GM19239 (cell line): ENCODE data around the gene VASH2.
"Not testable (repeated sequence)": the region's sequence is repeated elsewhere in the genome, so short reads cannot be mapped to it uniquely, and the experiment has no call there.

Source experiments
- DNase-seq: peaks from one replicate; pipeline ENCODE4 v3.0.0; 2011; ENCODE audit warnings: low spot score; ENCODE audit not compliant: insufficient read length
- FAIRE-seq: peaks from 2 replicates; lab custom pipeline; 2011; peaks lifted over from hg19 to GRCh38; lab: Jason Lieb, UNC

Gene VASH2

GRCh38 chr1:213017447-213018273 is 67.3 kb downstream of the VASH2 start:
- FAIRE-seq (no peak), DNase-seq (no peak)

- FAIRE-seq (no peak), DNase-seq (no peak)
Observed at GRCh38 chr1:213019450-213019849, 69.1 kb downstream of the VASH2 start.

- no peak for DNase-seq
- no peak for FAIRE-seq
Observed at GRCh38 chr1:213020016-213020415, 69.7 kb downstream of the VASH2 start.

GRCh38 chr1:213027024-213027423 is 76.7 kb downstream of the VASH2 start:
- not testable (repeated sequence) for FAIRE-seq, DNase-seq

- FAIRE-seq (no peak), DNase-seq (no peak)
Observed at GRCh38 chr1:213032651-213033050, 82.3 kb downstream of the VASH2 start.

GRCh38 chr1:213034713-213035112 is 84.4 kb downstream of the VASH2 start:
- no peak for DNase-seq
- no peak for FAIRE-seq

- DNase-seq (no peak), FAIRE-seq (no peak)
Observed at GRCh38 chr1:213035573-213035972, 85.2 kb downstream of the VASH2 start.
